Gastrocnemius medialis (tissue), 4 donors: Measurements from ENCODE around the gene DHCR24. TPM values are rescaled to one million over a fixed set of nuclear protein-coding genes. Genes with fewer than 3 reads are reported as not detected.

Source experiments
- ATAC-seq, 2 donors: fragments of 150-250 bp; one replicate each; pipeline ENCODE4 v1.9.1; 2016
- DNase-seq, 2 donors: peaks; one replicate each; pipeline ENCODE4 v3.0.0-alpha.2; 2019
- H3K27ac ChIP-seq, 4 donors: fragments of 200-600 bp; sonication (generic); 1 replicate in 1 of 4; 2 replicates in 3 of 4; pipeline ENCODE4 v1.5.1; 2016 to 2018; ENCODE audit warnings: mild to moderate bottlenecking in 2 of 4, moderate library complexity in 1 of 4
- H3K27me3 ChIP-seq, 3 donors: fragments of 200-600 bp; sonication (generic) in 2 of 3; 1 replicate in 1 of 3; 2 replicates in 2 of 3; pipeline versions ENCODE4 v1.5.1 to v1.6.0; 2016 to 2019; ENCODE audit warnings: mild to moderate bottlenecking in 1 of 3, moderate library complexity in 1 of 3
- H3K36me3 ChIP-seq, 2 donors: fragments of 200-600 bp; sonication (generic) in 1 of 2; one replicate each; pipeline ENCODE4 v1.5.1; 2017 to 2018
- H3K4me1 ChIP-seq, 2 donors: fragments of 200-600 bp; sonication (generic) in 1 of 2; one replicate each; pipeline ENCODE4 v1.5.1; 2016 to 2017; ENCODE audit warnings: mild to moderate bottlenecking in 2 of 2
- H3K4me3 ChIP-seq, 4 donors: fragments of 200-600 bp; sonication (generic) in 3 of 4; 1 replicate in 1 of 4; 2 replicates in 3 of 4; pipeline ENCODE4 v1.5.1; 2016 to 2019; ENCODE audit warnings: mild to moderate bottlenecking in 2 of 4
- H3K9me3 ChIP-seq, 3 donors: fragments of 200-600 bp; sonication (generic) in 2 of 3; 1 replicate in 1 of 3; 2 replicates in 2 of 3; pipeline ENCODE4 v1.5.1; 2016 to 2019
- POLR2A ChIP-seq, 2 donors: fragments of 450-650 bp; IDR thresholded peaks; one replicate each; pipeline ENCODE4 v1.6.1; 2017; ENCODE audit warnings: antibody characterized with exemption in 2 of 2, mild to moderate bottlenecking in 2 of 2, moderate library complexity in 2 of 2
- in situ Hi-C, 4 donors: fragments of 200-750 bp; cut with MboI; loops; one replicate each; pipeline versions ENCODE4 v1.15.0 to v1.8.0; 2017; ENCODE audit warnings: low sequenced_read_pairs in 4 of 4
- intact Hi-C: fragments of 100-400 bp; cut with DNase I; formaldehyde crosslinking; loops from one replicate; pipeline ENCODE4 v1.15.1; 2023; ENCODE audit warnings: low total_unique reads
- total RNA-seq, 4 donors: library from RNA; depleted of rRNA; stranded (reverse); fragments of >200 nt; gene quantifications; one replicate each; pipeline versions ENCODE4 v1.1.0 to v1.2.3, GENCODE V29; 2016
- TF ChIP-seq, protein P1 (sequence below), 5 experiments: fragments of 450-650 bp in 3 of 5; fragments of 200-600 bp in 2 of 5; sonication (generic) in 2 of 5; IDR thresholded peaks in 4 of 5; conservative IDR thresholded peaks in 1 of 5; 1 replicate in 4 of 5; 2 replicates in 1 of 5; pipeline ENCODE4 v1.5.1; 2016 to 2019; ENCODE audit warnings: antibody characterized with exemption in 5 of 5, mild to moderate bottlenecking in 3 of 5, moderate library complexity in 3 of 5

DHCR24 gene
- total RNA-seq, 4 donors from 2014 or later = 155 to 362 (median 207) TPM

DNA sequence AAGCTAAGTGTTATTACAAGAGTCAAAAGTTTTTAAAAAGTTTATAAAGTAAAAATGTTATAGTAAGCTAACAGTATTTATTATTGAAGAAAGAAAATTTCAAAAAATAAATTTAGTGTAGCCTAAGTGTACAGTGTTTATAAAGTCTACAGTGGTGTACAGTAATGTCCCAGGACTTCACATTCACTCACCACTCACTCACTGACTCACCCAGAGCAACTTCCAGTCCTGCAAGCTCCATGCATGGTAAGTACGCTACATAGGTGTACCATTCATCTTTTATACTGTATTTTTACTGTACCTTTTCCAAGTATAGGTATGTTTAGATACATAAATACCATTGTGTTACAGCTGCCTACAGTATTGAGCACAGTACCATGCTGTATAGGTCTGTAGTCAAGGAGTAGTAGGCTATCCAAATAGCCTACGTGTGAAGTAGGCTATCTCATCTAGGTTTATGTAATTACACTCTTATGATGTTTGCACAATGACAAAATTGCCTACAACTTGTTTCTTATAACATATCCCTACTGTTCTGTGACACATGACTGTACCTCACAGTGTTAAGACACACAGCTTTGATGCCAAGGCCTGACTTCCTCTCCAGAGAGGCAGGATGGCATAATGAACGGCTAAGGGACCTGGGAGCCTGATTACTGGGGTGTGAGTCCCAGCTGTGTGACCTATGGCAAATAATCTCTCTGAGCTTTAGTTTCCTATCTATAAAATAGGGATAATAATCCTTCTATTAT is 12.7 kb downstream of the DHCR24 start:
- in situ Hi-C loops (no loop called here), intact Hi-C loops (no loop called here)
- no peaks in the 10 kb centered on the region for H3K27me3 ChIP-seq
- TF ChIP-seq POLR2A (IDR thresholded peaks at IDR 0.05) = no peak
- TF ChIP-seq, protein P1, sequence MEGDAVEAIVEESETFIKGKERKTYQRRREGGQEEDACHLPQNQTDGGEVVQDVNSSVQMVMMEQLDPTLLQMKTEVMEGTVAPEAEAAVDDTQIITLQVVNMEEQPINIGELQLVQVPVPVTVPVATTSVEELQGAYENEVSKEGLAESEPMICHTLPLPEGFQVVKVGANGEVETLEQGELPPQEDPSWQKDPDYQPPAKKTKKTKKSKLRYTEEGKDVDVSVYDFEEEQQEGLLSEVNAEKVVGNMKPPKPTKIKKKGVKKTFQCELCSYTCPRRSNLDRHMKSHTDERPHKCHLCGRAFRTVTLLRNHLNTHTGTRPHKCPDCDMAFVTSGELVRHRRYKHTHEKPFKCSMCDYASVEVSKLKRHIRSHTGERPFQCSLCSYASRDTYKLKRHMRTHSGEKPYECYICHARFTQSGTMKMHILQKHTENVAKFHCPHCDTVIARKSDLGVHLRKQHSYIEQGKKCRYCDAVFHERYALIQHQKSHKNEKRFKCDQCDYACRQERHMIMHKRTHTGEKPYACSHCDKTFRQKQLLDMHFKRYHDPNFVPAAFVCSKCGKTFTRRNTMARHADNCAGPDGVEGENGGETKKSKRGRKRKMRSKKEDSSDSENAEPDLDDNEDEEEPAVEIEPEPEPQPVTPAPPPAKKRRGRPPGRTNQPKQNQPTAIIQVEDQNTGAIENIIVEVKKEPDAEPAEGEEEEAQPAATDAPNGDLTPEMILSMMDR (IDR thresholded peaks at IDR 0.05 in 4 of 5, conservative IDR thresholded peaks at IDR 0.05 in 1 of 5) = no peak
- H3K4me3 ChIP-seq = no peak overlapping the region
- peaks cover 0 to 60% of the 10 kb centered on the region in 2 donors for H3K36me3 ChIP-seq
- H3K4me1 ChIP-seq = peaks cover 0 to 5% of the 10 kb centered on the region in 2 donors
- H3K9me3 ChIP-seq = no peaks in the 10 kb centered on the region
- ATAC-seq (no peak), DNase-seq (no peak)
- no peak overlapping the region for H3K27ac ChIP-seq

DNA sequence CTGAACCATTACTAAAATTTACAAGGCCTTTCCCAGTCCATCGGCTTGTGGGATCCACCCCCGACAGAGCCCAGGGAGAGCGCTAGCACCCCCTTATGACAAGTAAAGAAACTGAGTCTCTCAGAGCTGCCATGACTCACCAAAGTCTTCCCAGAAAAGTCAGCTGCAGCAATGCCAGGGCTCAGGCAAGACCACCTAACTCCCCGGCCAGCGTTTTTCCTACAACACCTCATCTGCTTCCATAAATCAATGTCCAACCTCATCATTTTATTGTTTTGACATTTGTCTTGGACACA is 15.0 kb downstream of the DHCR24 start:
- intact Hi-C loops = no loop called here
- H3K27ac ChIP-seq = no peak overlapping the region
- H3K4me1 ChIP-seq = no peaks in the 10 kb centered on the region
- no peak for ATAC-seq
- no peak for TF ChIP-seq POLR2A (IDR thresholded peaks at IDR 0.05)
- TF ChIP-seq, protein P1 (IDR thresholded peaks at IDR 0.05 in 4 of 5, conservative IDR thresholded peaks at IDR 0.05 in 1 of 5) = no peak
- in situ Hi-C loops = no loop called here
- peaks cover 0 to 64% of the 10 kb centered on the region in 2 donors for H3K36me3 ChIP-seq
- H3K4me3 ChIP-seq = no peak overlapping the region
- no peak for DNase-seq
- no peaks in the 10 kb centered on the region for H3K9me3 ChIP-seq
- no peaks in the 10 kb centered on the region for H3K27me3 ChIP-seq

DNA sequence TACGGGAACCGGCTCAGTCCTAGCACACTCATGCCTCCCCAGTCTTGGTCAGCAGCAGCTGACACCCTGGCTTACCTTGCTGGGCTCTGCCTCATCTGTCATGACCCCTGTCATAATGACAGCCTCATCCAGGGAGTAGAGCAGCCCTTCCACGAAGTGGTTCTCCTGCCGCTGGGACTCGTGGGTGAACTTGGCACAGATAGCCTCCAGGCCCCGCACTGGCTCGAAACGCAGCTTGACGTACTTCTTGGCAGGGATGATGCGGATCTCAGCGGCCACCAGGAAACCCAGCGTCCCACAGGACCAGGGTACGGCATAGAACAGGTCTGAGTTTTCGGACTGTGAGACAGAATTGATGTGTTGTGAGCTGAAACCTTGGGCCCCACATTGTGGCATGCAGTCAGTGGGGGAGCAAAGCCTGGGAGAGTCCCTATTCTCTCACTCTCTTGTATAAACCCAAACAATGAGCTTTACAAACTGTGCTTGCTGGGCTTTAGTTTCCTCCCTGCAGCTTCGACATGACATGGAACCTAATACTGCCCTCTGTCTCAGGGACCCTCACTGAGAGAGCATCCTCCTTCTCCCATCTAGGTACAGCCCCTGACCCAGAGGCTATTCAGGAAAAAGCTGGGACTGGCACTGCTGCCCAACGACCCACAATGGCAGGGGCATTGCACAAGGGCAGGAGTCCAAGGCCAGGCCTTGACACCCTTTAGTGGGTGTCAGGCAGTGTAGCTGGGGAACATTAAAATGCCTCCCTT is 15.5 kb downstream of the DHCR24 start:
- intact Hi-C loops (no loop called here), in situ Hi-C loops (no loop called here)
- ATAC-seq (no peak), DNase-seq (no peak)
- Histone ChIP-seq H3K4me1 (no peaks in the 10 kb centered on the region), H3K9me3 (no peaks in the 10 kb centered on the region), H3K27ac (no peak overlapping the region), H3K27me3 (no peaks in the 10 kb centered on the region), H3K4me3 (no peak overlapping the region), H3K36me3 (peaks cover 0 to 64% of the 10 kb centered on the region in 2 donors)
- no peak for TF ChIP-seq POLR2A (IDR thresholded peaks at IDR 0.05)
- TF ChIP-seq, protein P1 (IDR thresholded peaks at IDR 0.05 in 4 of 5, conservative IDR thresholded peaks at IDR 0.05 in 1 of 5) = no peak

DNA sequence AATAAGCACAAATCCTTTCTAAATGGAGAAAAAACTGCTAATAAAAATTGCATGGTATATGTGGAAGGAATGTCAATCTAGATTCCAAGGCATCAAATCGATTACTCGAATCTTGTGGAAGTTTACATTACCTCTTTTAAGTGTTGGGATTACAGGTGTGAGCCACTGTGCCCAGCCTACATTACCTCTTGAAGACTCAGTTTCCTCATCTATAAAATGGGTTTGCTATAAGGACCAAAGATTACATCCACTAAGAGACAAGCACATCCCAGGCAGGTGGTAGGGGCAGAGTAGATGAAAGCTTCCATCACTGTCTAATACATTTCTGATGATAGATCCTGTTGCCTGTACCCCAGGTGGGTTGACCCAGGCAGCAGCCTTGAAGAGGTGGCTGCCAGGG is 16.1 kb downstream of the DHCR24 start:
- Histone ChIP-seq H3K27me3 (no peaks in the 10 kb centered on the region), H3K36me3 (peaks cover 0 to 64% of the 10 kb centered on the region in 2 donors), H3K4me1 (no peaks in the 10 kb centered on the region), H3K27ac (no peak overlapping the region), H3K9me3 (no peaks in the 10 kb centered on the region), H3K4me3 (no peak overlapping the region)
- TF ChIP-seq POLR2A (IDR thresholded peaks at IDR 0.05) = no peak
- no peak for DNase-seq
- ATAC-seq = no peak
- intact Hi-C loops = no loop called here
- in situ Hi-C loops = no loop called here

DNA sequence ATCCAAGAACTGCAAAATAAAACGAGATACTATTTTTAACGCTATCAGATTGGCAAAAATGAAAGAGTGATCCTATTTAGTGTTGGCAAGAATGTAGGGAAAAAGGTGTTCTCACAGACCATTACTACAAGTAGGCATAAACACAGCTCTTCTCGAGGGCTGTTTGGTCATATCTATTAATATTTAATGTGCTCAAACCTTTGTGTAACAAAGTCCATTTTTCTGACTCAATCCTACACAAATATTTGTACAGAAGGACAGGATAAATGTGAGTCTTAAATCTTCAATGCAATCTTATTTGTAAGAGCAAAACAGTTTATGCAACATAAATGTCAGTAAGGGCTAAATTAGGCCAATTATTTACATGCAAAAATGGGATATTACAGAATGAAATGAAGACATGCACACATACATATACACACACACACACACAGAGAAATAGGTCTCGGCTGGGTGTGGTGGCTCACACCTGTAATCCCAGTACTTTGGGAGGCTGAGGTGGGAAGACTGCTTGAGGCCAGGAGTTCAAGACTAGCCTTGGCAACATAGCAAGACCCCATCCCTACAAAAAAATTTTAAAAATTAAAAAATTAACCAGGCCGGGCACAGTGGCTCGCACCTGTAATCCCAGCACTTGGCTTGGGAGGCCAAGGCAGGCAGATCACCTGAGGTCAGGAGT is 17.7 kb downstream of the DHCR24 start:
- DNase-seq (no peak), ATAC-seq (no peak)
- peaks cover 0 to 60% of the 10 kb centered on the region in 2 donors for H3K36me3 ChIP-seq
- H3K4me3 ChIP-seq = no peak overlapping the region
- no peaks in the 10 kb centered on the region for H3K27me3 ChIP-seq
- H3K27ac ChIP-seq = no peak overlapping the region
- no peak for TF ChIP-seq POLR2A (IDR thresholded peaks at IDR 0.05)
- TF ChIP-seq, protein P1 (IDR thresholded peaks at IDR 0.05 in 4 of 5, conservative IDR thresholded peaks at IDR 0.05 in 1 of 5) = no peak
- no peaks in the 10 kb centered on the region for H3K9me3 ChIP-seq
- no peaks in the 10 kb centered on the region for H3K4me1 ChIP-seq
- in situ Hi-C loops = no loop called here
- intact Hi-C loops = no loop called here
